ENCODE measurements around the gene ERLEC1. TPM values are rescaled to one million over a fixed set of nuclear protein-coding genes. Genes with fewer than 3 reads are reported as not detected.

The ERLEC1 gene
- total and polyA plus RNA-seq, 2 experiments from 2014 or later = 73.2 to 75.3 TPM

GRCh38 chr2:53813151-53813550 is 26.3 kb downstream of the ERLEC1 start:
- Histone ChIP-seq H3K9me3 (ENCODE audit: low read depth) (no peaks in the 10 kb centered on the region), H3K4me1 (ENCODE audit: insufficient read depth) (no peaks in the 10 kb centered on the region), H3K27me3 (no peaks in the 10 kb centered on the region), H3K4me3 (no peak overlapping the region), H4K20me1 (ENCODE audit: insufficient read depth, poor library complexity, severe bottlenecking) (no peaks in the 10 kb centered on the region), H3K9me2 (replicated peaks; ENCODE audit: insufficient read depth) (no peaks in the 10 kb centered on the region), H3K4me2 (no peak overlapping the region), H3K27ac (peak overlapping the region; percentile 62), H3K36me3 (replicated peaks; ENCODE audit: insufficient read depth, low read depth) (no peaks in the 10 kb centered on the region), H3K79me2 (no peaks in the 10 kb centered on the region), H2AFZ (no peak overlapping the region)
- DNase-seq (ENCODE audit: low spot score) = peak; percentile 32
- TF ChIP-seq EZH2 (IDR thresholded peaks at IDR 0.05; ENCODE audit: borderline replicate concordance) (no peak), CTCF (IDR thresholded peaks at IDR 0.05; ENCODE audit: poor library complexity) (no peak), EZH2phosphoT487 (IDR thresholded peaks at IDR 0.05; ENCODE audit: low read depth, severe bottlenecking, unreplicated experiment) (no peak)

GRCh38 chr2:53818854-53819435 is 32.1 kb downstream of the ERLEC1 start:
- Histone ChIP-seq H3K4me3 (no peak overlapping the region), H3K4me2 (no peak overlapping the region), H3K27me3 (no peaks in the 10 kb centered on the region), H3K9me2 (replicated peaks; ENCODE audit: insufficient read depth) (no peaks in the 10 kb centered on the region), H3K4me1 (ENCODE audit: insufficient read depth) (no peaks in the 10 kb centered on the region), H4K20me1 (ENCODE audit: insufficient read depth, poor library complexity, severe bottlenecking) (no peaks in the 10 kb centered on the region), H3K79me2 (no peaks in the 10 kb centered on the region), H2AFZ (no peak overlapping the region), H3K9me3 (ENCODE audit: low read depth) (no peaks in the 10 kb centered on the region), H3K27ac (no peak overlapping the region), H3K36me3 (replicated peaks; ENCODE audit: insufficient read depth, low read depth) (no peaks in the 10 kb centered on the region)
- TF ChIP-seq CTCF (IDR thresholded peaks at IDR 0.05; ENCODE audit: poor library complexity) (no peak), EZH2phosphoT487 (IDR thresholded peaks at IDR 0.05; ENCODE audit: low read depth, severe bottlenecking, unreplicated experiment) (no peak), EZH2 (IDR thresholded peaks at IDR 0.05; ENCODE audit: borderline replicate concordance) (no peak)
- DNase-seq (ENCODE audit: low spot score) = no peak
- WGBS (ENCODE audit: low lambda C conversion rate, missing lambda C conversion rate) = 97% methylated on average over 3 of the region's 3 CpGs

GRCh38 chr2:53819634-53820033 is 32.8 kb downstream of the ERLEC1 start:
- 91% methylated on average over 4 of the region's 4 CpGs for WGBS (ENCODE audit: low lambda C conversion rate, missing lambda C conversion rate)
- H3K27ac ChIP-seq = no peak overlapping the region

More at GRCh38 chr2:53819634-53820033, 32.8 kb downstream of the ERLEC1 start:
- Histone ChIP-seq H2AFZ (no peak overlapping the region), H3K9me2 (replicated peaks; ENCODE audit: insufficient read depth) (no peaks in the 10 kb centered on the region), H3K4me3 (no peak overlapping the region), H3K36me3 (replicated peaks; ENCODE audit: insufficient read depth, low read depth) (no peaks in the 10 kb centered on the region), H3K27me3 (no peaks in the 10 kb centered on the region), H3K4me2 (no peak overlapping the region), H3K4me1 (ENCODE audit: insufficient read depth) (no peaks in the 10 kb centered on the region), H3K9me3 (ENCODE audit: low read depth) (no peaks in the 10 kb centered on the region), H4K20me1 (ENCODE audit: insufficient read depth, poor library complexity, severe bottlenecking) (no peaks in the 10 kb centered on the region), H3K79me2 (no peaks in the 10 kb centered on the region)
- no peak for TF ChIP-seq EZH2 (IDR thresholded peaks at IDR 0.05; ENCODE audit: borderline replicate concordance)
- TF ChIP-seq EZH2phosphoT487 (IDR thresholded peaks at IDR 0.05; ENCODE audit: low read depth, severe bottlenecking, unreplicated experiment) = no peak
- no peak for TF ChIP-seq CTCF (IDR thresholded peaks at IDR 0.05; ENCODE audit: poor library complexity)
- DNase-seq (ENCODE audit: low spot score) = no peak

Measured in hepatocyte (in vitro differentiated cells).